ENCODE measurements around the gene WNT9A.

- TF ChIP-seq CTCF (IDR thresholded peaks at IDR 0.05), result no peak
- TF ChIP-seq POLR2A (IDR thresholded peaks at IDR 0.05), result no peak
These were observed 48.6 kb upstream of the WNT9A start for GRCh38 chr1:227996187-227996950.
